Choroid plexus epithelial cell (primary cell): ENCODE measurements around the gene EMC9.

Experiments
- DNase-seq: peaks from one replicate; pipeline ENCODE4 v3.0.0-alpha.2; 2010; ENCODE audit warnings: low read depth
- H3K4me3 ChIP-seq: 2 replicates; pipeline ENCODE4 v1.5.1; 2011; ENCODE audit warnings: low read depth, mild to moderate bottlenecking, control low read depth, low read length, moderate library complexity
- TF ChIP-seq, protein P1 (sequence below): conservative IDR thresholded peaks from 2 replicates; pipeline ENCODE4 v1.5.1; 2011; ENCODE audit warnings: low read depth, mild to moderate bottlenecking, control low read depth, inconsistent platforms, low read length, moderate library complexity

Gene EMC9

DNA sequence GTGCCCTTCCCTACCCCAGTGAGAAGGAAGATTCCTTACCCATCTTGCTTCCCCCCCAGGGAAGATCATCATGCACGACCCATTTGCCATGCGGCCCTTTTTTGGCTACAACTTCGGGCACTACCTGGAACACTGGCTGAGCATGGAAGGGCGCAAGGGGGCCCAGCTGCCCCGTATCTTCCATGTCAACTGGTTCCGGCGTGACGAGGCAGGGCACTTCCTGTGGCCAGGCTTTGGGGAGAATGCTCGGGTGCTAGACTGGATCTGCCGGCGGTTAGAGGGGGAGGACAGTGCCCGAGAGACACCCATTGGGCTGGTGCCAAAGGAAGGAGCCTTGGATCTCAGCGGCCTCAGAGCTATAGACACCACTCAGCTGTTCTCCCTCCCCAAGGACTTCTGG lies 37.9 kb downstream of the EMC9 start:
- DNase-seq = no peak
- TF ChIP-seq, protein P1, sequence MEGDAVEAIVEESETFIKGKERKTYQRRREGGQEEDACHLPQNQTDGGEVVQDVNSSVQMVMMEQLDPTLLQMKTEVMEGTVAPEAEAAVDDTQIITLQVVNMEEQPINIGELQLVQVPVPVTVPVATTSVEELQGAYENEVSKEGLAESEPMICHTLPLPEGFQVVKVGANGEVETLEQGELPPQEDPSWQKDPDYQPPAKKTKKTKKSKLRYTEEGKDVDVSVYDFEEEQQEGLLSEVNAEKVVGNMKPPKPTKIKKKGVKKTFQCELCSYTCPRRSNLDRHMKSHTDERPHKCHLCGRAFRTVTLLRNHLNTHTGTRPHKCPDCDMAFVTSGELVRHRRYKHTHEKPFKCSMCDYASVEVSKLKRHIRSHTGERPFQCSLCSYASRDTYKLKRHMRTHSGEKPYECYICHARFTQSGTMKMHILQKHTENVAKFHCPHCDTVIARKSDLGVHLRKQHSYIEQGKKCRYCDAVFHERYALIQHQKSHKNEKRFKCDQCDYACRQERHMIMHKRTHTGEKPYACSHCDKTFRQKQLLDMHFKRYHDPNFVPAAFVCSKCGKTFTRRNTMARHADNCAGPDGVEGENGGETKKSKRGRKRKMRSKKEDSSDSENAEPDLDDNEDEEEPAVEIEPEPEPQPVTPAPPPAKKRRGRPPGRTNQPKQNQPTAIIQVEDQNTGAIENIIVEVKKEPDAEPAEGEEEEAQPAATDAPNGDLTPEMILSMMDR = no peak
- H3K4me3 ChIP-seq = no peak overlapping the region

DNA sequence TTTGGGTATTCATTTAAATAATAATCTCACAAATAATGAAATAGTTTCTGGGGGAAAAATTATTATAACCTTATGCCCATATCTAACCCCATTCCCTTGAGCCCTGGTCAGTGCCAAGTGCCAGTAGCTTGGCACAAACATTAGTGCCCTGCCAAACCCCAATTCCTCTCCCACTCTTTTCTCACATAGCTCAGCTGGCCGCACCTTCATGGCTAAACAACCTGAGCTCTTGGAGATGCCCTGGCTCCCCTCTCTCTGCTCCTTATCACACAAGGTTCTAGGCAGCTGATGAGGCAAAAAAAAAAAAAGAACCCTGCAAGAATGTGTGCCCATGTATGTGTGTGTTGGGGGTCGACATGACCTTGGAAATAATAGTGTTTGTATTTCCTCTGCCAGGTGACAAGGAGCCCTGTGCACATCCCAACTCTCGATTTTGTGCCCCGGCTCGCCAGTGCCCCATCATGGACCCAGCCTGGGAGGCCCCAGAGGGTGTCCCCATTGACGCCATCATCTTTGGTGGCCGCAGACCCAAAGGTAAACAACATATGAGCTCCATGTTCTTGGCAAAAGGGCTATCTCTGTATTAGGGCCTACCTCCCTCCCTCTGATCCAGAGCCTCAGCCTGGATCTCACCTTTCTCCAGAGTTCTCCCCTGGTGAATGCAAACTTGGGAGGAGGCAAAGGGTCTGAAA lies 38.9 kb downstream of the EMC9 start:
- DNase-seq = no peak
- H3K4me3 ChIP-seq = no peak overlapping the region
- TF ChIP-seq, protein P1 = no peak

DNA sequence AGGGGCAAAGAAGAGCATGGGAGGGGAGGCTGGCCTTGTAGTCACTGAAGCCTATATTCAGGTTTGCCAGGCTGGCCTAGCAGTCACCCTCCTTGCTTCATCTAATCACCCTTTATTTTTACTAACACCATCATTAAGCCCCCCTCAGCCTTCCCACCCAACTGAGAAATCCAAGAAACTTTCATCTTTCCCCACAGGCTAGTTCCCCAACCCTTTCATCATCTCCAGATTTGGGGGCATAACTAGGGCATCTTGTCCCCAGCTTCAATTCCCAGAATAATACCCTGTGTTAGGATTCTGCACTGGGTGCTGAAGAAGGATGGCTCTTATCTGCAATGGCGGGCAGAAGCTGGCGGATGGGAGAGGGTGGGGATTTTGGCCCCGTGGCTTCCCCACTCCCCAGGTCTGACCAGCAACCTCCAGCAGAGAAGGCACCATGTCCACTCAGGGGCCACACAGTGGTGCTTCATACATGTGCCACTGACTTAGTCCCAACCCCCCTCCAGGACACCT lies 40.4 kb downstream of the EMC9 start:
- H3K4me3 ChIP-seq = no peak overlapping the region
- TF ChIP-seq, protein P1 = no peak
- no peak for DNase-seq

DNA sequence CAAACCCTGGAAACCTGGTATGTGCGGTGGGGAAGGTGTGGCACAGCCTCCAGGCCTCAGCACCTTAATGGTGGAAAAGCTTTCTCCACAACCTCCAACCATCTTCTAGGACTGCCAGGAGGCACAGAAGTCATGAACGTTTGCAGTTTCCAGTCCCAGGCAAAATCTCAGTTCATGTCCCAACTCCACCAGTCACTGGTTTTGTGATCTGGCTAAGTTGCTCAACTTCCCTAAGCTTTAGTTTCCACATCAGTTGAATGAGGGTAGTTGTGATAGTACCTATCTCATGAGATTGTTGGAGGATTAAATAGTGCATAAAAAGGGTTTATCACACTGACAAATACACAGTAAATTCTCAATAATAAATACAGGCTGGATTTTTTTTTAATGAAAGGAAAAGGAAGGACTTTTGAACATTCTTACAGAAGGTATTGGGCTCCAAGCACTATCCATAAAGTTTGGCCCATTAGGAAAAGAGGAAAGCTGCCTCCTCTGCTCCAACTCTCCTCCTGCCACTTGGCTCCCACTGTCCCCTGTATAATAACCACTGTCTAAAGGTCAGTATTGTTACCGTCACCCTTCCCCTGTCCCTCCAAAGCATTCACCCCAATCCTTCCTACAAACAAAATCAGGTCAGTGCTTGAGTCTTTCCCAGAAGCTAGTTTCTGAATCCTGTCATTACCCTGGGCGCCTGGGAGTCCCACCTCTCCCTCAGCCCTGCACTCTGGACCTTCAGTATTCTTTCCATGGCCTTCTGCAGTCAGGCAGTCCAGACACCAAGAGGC lies 41.0 kb downstream of the EMC9 start:
- no peak for DNase-seq
- H3K4me3 ChIP-seq = no peak overlapping the region
- TF ChIP-seq, protein P1 = no peak

DNA sequence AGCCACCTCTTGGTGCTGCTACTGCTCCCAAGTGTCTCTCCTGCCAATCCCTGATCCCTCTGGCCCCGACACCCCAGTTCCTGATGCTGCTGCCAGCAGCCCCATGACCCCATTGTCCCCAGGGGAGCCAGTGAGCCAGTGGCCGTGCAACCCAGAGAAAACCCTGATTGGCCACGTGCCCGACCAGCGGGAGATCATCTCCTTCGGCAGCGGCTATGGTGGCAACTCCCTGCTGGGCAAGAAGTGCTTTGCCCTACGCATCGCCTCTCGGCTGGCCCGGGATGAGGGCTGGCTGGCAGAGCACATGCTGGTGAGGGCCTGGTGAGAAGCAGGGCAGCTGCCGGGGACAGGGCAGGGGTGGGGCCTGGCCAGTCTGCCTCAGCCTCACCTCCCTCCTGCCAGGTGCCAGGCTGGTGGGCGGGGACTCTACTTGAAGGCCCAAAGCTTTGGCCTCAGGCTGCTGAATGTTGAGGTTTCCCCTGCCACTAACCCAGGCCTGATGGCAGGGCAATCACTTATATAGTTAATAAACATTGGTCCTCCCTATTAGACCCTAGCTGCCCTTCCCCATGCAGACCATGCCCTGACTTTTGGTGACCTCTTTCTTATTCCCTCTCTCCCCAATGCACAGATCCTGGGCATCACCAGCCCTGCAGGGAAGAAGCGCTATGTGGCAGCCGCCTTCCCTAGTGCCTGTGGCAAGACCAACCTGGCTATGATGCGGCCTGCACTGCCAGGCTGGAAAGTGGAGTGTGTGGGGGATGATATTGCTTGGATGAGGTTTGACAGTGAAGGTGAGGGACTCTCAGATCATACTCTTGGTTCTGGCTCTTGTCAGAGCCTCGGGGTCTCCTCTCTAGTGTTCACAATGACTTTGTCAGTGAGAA lies 42.2 kb downstream of the EMC9 start:
- no peak overlapping the region for H3K4me3 ChIP-seq
- DNase-seq = no peak
- TF ChIP-seq, protein P1 = no peak

DNA sequence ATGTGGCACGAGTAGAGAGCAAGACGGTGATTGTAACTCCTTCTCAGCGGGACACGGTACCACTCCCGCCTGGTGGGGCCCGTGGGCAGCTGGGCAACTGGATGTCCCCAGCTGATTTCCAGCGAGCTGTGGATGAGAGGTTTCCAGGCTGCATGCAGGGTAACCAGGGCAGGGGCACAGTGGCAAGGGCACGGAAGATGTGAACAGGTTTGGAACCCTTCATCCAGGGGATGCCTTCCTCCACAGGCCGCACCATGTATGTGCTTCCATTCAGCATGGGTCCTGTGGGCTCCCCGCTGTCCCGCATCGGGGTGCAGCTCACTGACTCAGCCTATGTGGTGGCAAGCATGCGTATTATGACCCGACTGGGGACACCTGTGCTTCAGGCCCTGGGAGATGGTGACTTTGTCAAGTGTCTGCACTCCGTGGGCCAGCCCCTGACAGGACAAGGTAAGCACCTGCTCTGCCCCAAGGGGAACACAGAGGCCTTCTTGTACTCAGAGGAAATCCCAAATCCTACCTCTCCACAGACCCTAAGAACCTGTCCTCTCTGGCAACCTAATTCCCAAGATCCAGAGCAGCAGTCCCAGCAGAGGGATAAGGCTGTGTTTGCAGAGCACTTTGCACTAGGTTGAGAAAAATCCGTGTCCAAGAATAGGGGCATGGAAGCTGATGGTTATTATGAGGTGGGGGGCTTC lies 43.0 kb downstream of the EMC9 start:
- TF ChIP-seq, protein P1 = no peak
- H3K4me3 ChIP-seq = no peak overlapping the region
- no peak for DNase-seq
